ENCODE data around the gene MPV17L. TPM values are rescaled to one million over a fixed set of nuclear protein-coding genes. Genes with fewer than 3 reads are reported as not detected.
"Not testable (repeated sequence)": the region's sequence is repeated elsewhere in the genome, so short reads cannot be mapped to it uniquely, and the experiment has no call there.

Gene MPV17L
- polyA plus RNA-seq, 3 donors from 2014 or later, result 0.17 TPM; not detected in 2

DNA sequence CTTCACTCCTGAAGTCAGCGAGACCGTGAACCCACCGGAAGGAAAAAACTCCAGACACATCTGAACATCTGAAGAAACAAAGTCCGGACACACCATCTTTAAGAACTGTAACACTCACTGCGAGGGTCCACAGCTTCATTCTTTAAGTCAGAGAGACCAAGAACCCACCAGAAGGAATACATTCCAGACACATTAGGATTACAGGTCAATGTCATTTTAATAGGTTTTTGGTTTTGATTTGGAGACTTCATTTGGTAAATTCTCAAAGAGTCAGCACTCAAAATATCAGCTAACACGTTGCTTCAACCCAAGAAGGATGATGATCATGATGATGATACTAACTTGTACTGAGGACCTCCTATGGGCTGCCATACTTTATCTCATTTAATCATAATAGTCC is 31.2 kb downstream of the MPV17L start:
- peaks cover 0 to 12% (median 10%) of the 10 kb centered on the region in 3 donors for H3K27me3 Mint-ChIP-seq (ENCODE audit: low read depth in 3 of 3)
- no peaks in the 10 kb centered on the region for H3K9me3 Mint-ChIP-seq
- no peak overlapping the region for H3K27ac Mint-ChIP-seq
- no peak overlapping the region for H3K4me3 Mint-ChIP-seq
- DNase-seq, result no peak
- no peaks in the 10 kb centered on the region for H3K36me3 Mint-ChIP-seq
- peaks cover 0 to 2% of the 10 kb centered on the region in 2 donors for H3K4me1 Mint-ChIP-seq

DNA sequence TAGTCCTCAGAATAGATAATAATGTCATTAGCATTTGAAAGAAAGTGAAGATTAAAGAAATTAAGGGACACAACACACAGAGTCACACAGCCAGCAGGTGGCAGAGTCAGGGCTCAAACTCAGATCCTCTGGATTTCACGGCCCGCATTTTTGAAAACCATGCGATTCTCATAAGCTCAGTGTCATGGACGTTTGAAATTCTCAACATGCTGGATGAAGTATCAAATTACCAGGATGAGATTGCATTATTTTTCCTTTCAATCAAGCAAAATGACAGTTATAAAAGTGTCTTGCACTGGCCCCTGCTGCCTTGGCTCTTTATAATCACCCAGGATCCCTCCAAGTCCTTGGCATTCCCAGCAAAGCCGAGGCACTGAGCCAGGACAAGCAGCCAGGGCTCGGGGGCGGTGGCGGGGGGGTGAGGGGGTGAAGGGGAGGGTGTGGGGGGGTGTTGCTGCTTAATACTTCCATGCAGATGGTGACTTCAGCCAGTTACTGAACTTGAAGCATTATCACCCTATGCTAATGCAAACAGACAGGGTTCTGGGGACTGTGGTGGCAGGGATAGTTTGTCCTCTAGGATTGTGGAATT is 32.2 kb downstream of the MPV17L start:
- peak; percentile 32 to 52 (median 38) for DNase-seq
- Mint-ChIP-seq H3K36me3 (no peaks in the 10 kb centered on the region), H3K27ac (peak overlapping the region in 2 of 6 donors; percentile 19 to 31), H3K4me3 (no peak overlapping the region), H3K27me3 (ENCODE audit: low read depth in 3 of 3) (peaks cover 0 to 10% (median 4%) of the 10 kb centered on the region in 3 donors), H3K9me3 (no peaks in the 10 kb centered on the region), H3K4me1 (peaks cover 0 to 2% of the 10 kb centered on the region in 2 donors)

DNA sequence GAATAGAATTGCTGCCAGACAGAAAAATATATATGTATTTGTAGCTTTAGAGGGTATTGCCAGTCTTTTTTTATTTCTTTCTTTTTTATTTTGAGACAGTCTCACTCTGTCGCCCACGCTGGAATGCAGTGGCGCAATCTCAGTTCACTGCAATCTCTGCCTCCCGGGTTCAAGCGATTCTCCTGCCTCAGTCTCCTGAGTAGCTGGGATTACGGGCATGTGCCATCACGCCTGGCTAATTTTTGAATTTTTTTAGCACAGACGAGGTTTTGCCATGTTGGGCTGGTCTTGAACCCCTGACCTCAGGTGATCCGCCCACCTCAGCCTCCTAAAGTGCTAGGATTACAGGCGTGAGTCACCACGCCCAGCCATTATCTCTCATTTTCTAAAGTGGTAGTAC is 35.3 kb downstream of the MPV17L start:
- not testable (repeated sequence) for DNase-seq; H3K9me3 Mint-ChIP-seq; H3K27ac Mint-ChIP-seq; H3K27me3 Mint-ChIP-seq (ENCODE audit: low read depth in 3 of 3); H3K36me3 Mint-ChIP-seq; H3K4me3 Mint-ChIP-seq
- H3K4me1 Mint-ChIP-seq, result peaks cover 16% of the 10 kb centered on the region in 2 donors

DNA sequence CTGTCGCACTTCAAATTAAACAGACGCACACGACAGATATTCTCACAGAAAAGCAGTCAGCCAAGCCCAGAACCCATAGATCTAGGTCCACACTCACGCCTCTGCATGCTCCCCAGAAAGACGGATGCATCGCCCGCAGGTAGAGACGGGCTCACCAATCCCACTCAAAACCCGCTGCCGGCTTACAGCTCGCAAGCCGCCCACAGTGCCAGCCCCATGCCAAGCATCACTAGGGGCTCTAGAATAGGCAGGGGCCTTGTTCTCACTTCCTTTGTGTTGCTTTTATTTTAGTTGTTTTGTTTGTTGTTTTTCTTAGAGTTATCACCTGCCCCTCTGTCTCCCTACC is 38.5 kb downstream of the MPV17L start:
- peaks cover 0 to 6% (median 2%) of the 10 kb centered on the region in 3 donors for H3K27me3 Mint-ChIP-seq (ENCODE audit: low read depth in 3 of 3)
- H3K4me3 Mint-ChIP-seq, result peak overlapping the region in 4 of 5 donors; percentile 67 to 82 (median 77)
- no peaks in the 10 kb centered on the region for H3K9me3 Mint-ChIP-seq
- H3K36me3 Mint-ChIP-seq, result no peaks in the 10 kb centered on the region
- DNase-seq, result no peak
- H3K27ac Mint-ChIP-seq, result peak overlapping the region in 1 of 6 donors; percentile 64
- peaks cover 14 to 18% of the 10 kb centered on the region in 2 donors for H3K4me1 Mint-ChIP-seq

DNA sequence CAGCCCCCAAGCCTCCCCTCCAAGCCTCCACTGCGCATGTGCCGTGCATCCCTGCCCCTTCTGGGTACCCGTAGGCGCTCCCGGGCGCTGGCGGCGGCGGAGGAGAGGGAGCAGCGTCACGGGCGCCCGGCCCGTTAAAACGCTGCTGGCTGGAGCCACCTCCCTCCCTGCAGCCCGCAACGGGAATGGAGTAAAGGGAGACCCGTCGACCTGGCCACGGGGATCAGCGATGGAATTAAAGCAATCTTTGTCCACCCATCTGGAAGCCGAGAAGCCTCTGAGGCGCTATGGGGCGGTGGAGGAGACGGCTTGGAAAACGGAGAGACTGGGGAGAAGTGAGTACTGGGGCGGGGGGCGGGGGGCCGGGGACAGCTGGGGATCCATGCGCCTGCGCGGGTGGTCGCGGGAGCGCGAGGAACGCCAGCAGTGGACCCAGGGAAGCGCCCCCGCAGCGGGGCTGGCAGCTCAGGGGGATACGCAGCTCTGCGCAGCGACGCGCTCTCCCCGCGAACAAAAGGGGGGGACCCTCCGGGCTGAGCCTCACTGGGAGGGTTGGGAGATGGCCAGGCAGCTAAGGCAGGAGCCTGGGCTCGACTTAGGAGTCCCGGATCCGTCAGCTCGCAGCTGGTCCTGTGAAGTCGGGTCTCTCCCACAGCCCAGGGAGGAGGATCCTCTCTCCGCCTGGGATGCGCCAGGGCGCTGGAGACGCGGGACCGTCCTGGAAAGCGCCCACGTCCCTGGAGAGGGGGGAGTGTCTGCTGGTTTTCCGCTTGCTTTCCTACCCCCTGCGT is 39.1 kb downstream of the MPV17L start, which contains the start of gene BMERB1:
BMERB1 (plus strand) TSS at position 164 of the 791 bp plus-strand sequence; CDS start at position 230, 66 bp downstream.
- Mint-ChIP-seq H3K27ac (peak within 1 kb of the TSS in 3 of 6 donors; percentile 18 to 80 (median 64)), H3K27me3 (ENCODE audit: low read depth in 3 of 3) (peaks cover 0 to 10% (median 5%) of the 10 kb centered on the region in 3 donors), H3K4me3 (peak within 1 kb of the TSS; percentile 63 to 86 (median 77)), H3K4me1 (peaks cover 14 to 18% of the 10 kb centered on the region in 2 donors), H3K36me3 (no peaks in the 10 kb centered on the region), H3K9me3 (no peaks in the 10 kb centered on the region)
- DNase-seq, result peak in 2 of 3 donors; percentile 29 to 61

DNA sequence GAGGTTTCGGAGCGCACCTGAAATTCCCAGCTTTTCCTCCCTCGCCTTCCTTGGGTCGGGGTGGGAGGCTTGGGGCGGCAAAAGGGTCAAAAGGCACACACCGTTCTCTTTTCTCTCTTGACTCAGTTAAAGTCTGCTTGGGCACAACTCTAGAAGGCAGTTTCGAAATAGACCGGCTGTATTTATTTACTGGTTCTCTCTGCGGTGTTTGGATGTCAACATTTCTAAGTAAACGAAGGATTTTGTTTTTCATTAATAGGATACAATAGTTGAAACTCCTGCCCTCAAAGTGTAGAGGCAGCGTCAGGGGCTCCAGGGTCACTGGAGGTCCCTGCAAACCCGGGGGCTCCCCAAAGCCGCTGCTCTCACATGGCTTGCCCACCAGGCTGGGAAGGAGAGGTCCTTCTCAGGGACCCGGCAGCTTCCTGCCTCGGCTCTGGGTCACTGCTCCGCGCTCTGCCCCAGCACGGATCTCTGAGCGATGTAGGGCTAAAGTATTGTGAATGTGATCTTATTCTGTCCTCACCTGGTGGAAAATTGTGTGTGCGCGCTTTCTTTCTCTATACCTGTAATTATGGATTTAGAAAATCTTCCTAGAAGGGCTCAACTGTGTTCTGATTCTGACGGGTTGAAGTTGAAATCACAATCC is 39.8 kb downstream of the MPV17L start:
- H3K36me3 Mint-ChIP-seq, result no peaks in the 10 kb centered on the region
- peaks cover 0 to 11% (median 5%) of the 10 kb centered on the region in 3 donors for H3K27me3 Mint-ChIP-seq (ENCODE audit: low read depth in 3 of 3)
- no peaks in the 10 kb centered on the region for H3K9me3 Mint-ChIP-seq
- no peak for DNase-seq
- peaks cover 14 to 18% of the 10 kb centered on the region in 2 donors for H3K4me1 Mint-ChIP-seq
- H3K27ac Mint-ChIP-seq, result peak overlapping the region in 2 of 6 donors; percentile 18 to 80
- H3K4me3 Mint-ChIP-seq, result peak overlapping the region; percentile 63 to 86 (median 77)

DNA sequence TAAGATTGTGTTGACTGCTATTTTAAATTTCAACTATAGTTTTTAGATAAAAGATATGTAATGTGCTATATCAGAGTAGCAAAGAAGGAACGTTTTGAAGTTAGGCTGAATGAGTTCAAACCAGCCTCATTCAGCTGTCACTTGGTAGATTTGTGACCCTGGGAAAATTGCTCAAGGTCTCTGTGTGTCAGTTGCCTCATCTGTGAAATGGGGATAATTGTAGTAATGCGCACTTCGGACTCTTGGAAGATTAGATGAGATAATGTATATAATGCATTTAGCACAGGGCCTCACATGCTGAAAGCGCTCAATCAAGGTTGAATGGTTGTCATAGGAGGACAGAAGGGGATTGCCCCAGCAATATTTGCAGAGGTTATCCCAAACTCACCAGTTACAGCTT is 43.5 kb downstream of the MPV17L start:
- Mint-ChIP-seq H3K27me3 (ENCODE audit: low read depth in 3 of 3) (peaks cover 2 to 8% (median 5%) of the 10 kb centered on the region in 3 donors), H3K27ac (no peak overlapping the region), H3K4me3 (no peak overlapping the region), H3K36me3 (no peaks in the 10 kb centered on the region), H3K9me3 (no peaks in the 10 kb centered on the region), H3K4me1 (peaks cover 11 to 14% of the 10 kb centered on the region in 2 donors)
- DNase-seq, result no peak

DNA sequence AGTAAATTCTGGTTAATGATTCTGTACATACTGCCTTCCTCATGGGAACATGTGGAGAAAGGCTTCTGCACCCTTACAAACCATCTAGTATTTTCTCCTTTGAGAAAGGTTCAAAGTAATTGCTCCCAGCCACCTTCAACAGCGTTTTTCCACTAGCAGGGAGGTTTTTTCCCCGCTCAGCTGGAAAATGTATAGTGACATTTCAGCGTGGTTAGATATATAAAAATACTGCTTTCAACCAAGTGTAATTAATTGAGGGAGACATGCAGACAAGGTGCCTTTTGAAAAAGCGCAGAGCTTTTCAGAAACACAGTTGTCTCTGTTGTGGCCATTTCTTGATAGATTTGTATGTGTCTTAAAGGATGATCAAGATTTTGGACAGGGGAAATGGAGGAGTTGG is 44.0 kb downstream of the MPV17L start:
- Mint-ChIP-seq H3K4me1 (peaks cover 10 to 12% of the 10 kb centered on the region in 2 donors), H3K4me3 (no peak overlapping the region), H3K9me3 (no peaks in the 10 kb centered on the region), H3K27me3 (ENCODE audit: low read depth in 3 of 3) (peaks cover 2 to 11% (median 5%) of the 10 kb centered on the region in 3 donors), H3K36me3 (no peaks in the 10 kb centered on the region), H3K27ac (no peak overlapping the region)
- DNase-seq, result no peak

DNA sequence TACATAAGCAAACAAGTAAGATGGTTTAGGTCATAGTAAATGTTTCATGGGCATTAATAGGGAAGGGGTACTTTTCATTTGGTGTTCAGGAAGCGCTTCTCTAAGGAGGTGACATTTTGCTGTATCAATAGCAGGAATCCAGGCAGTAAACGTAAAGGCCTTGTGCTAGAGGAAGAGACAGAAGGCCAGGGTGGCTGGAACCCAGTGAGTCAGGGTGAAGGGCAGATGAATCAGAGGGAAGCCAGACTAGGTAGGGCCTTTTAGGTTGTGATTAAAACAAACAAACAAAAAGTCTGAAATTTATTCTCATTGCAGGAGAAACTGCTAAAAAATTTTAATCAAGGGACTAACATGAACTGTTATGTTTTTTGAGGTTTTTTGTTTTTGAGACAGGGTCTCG is 45.3 kb downstream of the MPV17L start:
- H3K4me3 Mint-ChIP-seq, result no peak overlapping the region

DNA sequence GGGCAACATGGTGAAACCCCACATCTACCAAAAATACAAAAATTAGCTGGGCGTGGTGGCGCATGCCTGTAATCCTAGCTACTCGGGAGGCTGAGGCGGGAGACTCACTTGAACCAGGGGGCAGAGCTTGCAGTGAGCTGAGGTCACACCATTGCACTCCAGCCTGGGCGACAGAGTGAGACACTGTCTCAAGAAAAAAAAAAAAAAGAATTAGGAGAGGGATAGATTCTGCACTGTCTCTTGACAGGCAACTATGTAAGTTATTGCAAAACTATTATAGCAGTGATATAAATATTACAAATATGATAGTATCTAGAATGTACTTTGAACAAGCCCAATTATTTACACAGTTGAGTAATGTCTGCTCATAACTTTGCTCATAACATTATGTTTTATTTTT is 46.6 kb downstream of the MPV17L start:
- H3K4me1 Mint-ChIP-seq; DNase-seq; H3K36me3 Mint-ChIP-seq; H3K9me3 Mint-ChIP-seq; H3K4me3 Mint-ChIP-seq; H3K27me3 Mint-ChIP-seq (ENCODE audit: low read depth in 3 of 3); H3K27ac Mint-ChIP-seq: not testable (repeated sequence)

More for the DNA sequence above, 45.3 kb downstream of the MPV17L start:
- Mint-ChIP-seq H3K9me3 (peaks cover 0 to 9% (median 1%) of the 10 kb centered on the region in 6 donors), H3K4me1 (peaks cover 1 to 2% of the 10 kb centered on the region in 2 donors), H3K36me3 (peaks cover 0 to 7% (median 5%) of the 10 kb centered on the region in 3 donors), H3K27ac (peak overlapping the region in 1 of 6 donors; percentile 21), H3K27me3 (ENCODE audit: low read depth in 3 of 3) (peaks cover 2 to 8% (median 3%) of the 10 kb centered on the region in 3 donors)
- no peak for DNase-seq

DNA sequence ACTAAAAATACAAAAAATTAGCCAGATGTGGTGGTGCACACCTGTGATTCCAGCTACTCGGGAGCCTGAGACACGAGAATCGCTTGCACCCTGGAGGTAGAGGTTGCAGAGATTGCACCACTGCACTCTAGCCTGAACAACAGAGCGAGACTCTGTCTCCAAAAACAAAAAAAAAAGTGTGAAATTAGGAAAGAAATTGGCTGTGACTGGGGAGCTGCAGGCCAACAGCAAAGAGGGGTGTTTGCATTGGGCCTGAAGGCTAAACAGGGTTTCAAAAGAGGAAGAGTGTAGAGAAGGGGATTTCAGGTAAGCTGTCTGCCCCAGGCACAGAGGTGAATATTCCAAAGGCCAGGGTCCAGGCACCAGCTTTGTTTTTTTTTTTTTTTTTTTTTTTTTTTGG is 48.2 kb downstream of the MPV17L start:
- Mint-ChIP-seq H3K4me1 (no peaks in the 10 kb centered on the region), H3K27ac (no peak overlapping the region), H3K27me3 (ENCODE audit: low read depth in 3 of 3) (peaks cover 2 to 10% (median 4%) of the 10 kb centered on the region in 3 donors), H3K4me3 (no peak overlapping the region), H3K36me3 (peaks cover 0 to 9% (median 7%) of the 10 kb centered on the region in 3 donors), H3K9me3 (peaks cover 0 to 9% (median 1%) of the 10 kb centered on the region in 6 donors)
- DNase-seq, result no peak

DNA sequence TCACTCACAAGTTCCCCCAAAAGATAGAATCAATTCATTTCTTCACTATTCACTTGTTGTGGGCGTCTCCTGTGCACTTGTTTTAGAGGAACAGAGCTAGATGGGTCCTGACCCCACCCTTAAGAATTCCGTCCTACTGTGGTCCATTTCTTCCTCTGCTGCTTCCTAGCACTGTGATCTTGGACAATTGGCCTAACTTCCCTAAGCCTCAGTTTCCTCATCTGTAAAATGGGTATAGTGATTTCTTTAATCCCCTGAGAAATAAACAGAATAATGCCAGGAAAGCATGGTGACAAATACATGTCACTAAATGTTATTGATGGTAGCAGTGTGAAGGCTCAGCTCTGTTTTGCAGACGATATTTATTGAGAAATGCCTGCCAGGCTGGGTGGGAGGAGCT is 48.7 kb downstream of the MPV17L start:
- no peak for DNase-seq
- H3K36me3 Mint-ChIP-seq, result peaks cover 0 to 9% (median 7%) of the 10 kb centered on the region in 3 donors
- H3K27me3 Mint-ChIP-seq (ENCODE audit: low read depth in 3 of 3), result peaks cover 2 to 7% (median 3%) of the 10 kb centered on the region in 3 donors
- H3K9me3 Mint-ChIP-seq, result peaks cover 0 to 9% (median 1%) of the 10 kb centered on the region in 6 donors
- no peak overlapping the region for H3K27ac Mint-ChIP-seq
- H3K4me1 Mint-ChIP-seq, result no peaks in the 10 kb centered on the region
- no peak overlapping the region for H3K4me3 Mint-ChIP-seq

DNA sequence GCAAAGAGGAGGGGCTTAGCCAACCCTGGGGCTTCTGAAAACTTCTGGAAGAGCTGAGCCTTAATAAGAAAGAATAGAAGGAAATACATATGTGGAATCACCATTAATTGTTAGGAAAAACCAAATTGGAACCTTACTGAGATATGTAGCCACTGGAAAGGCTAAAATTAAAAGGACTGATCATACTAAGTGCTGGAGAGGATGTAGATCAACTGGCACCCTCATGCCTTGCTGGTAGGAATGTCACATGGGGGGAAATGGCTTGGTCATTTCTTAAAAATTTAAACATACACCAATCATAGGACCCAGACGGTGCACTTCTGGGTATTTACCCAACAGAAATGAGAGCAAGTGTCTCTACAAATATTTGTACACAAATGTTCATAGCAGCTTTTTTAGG is 49.9 kb downstream of the MPV17L start:
- DNase-seq, result no peak
- Mint-ChIP-seq H3K4me3 (no peak overlapping the region), H3K27ac (no peak overlapping the region), H3K27me3 (ENCODE audit: low read depth in 3 of 3) (peaks cover 2 to 4% (median 2%) of the 10 kb centered on the region in 3 donors), H3K4me1 (no peaks in the 10 kb centered on the region), H3K36me3 (peaks cover 0 to 9% (median 7%) of the 10 kb centered on the region in 3 donors), H3K9me3 (peaks cover 0 to 9% (median 1%) of the 10 kb centered on the region in 6 donors)

DNA sequence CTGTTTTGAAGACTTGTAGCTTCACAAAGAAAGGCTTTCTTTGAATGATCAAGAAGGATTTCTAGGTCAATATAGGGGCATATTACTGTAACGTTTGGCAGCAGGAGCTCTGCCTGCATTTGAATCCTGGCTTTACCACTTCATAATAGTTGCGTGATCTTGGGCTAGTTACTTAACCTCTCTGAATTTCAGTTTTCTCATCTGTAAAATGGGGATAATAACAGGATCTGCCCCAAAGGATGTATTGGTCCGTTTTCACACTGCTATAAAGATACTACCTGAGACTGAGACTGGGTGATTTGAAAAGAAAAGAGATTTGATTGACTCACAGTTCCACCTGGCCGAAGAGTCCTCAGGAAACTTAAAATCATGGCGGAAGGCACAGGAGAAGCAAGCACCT is 51.3 kb downstream of the MPV17L start:
- Mint-ChIP-seq H3K27ac (no peak overlapping the region), H3K9me3 (peaks cover 0 to 9% (median 1%) of the 10 kb centered on the region in 6 donors), H3K36me3 (peaks cover 0 to 9% (median 7%) of the 10 kb centered on the region in 3 donors), H3K27me3 (ENCODE audit: low read depth in 3 of 3) (peaks cover 2 to 7% (median 2%) of the 10 kb centered on the region in 3 donors), H3K4me1 (no peaks in the 10 kb centered on the region), H3K4me3 (no peak overlapping the region)
- no peak for DNase-seq

All from immature natural killer cell (primary cell).